H1 (cell line): ENCODE results near the gene AVPI1. TPM values are rescaled to one million over a fixed set of nuclear protein-coding genes. Genes with fewer than 3 reads are reported as not detected.
A peak's percentile ranks its signal among the peaks of the same experiment; 100 is the strongest.

ENCODE experiments used
- HDAC6 ChIP-seq: IDR thresholded peaks from one replicate; pipeline ENCODE4 v1.7.1; 2012; ENCODE audit warnings: low read depth, mild to moderate bottlenecking, inconsistent platforms, low read length, moderate library complexity
- NANOG ChIP-seq: IDR thresholded peaks from 2 replicates; pipeline ENCODE4 v1.6.1; 2011; ENCODE audit warnings: low read length, low read depth, mild to moderate bottlenecking, inconsistent platforms; ENCODE audit not compliant: insufficient read depth, poor library complexity, severe bottlenecking
- POLR2A ChIP-seq, 2 experiments: IDR thresholded peaks; 1 replicate in 1 of 2; 2 replicates in 1 of 2; pipeline ENCODE4 v1.6.1; 2011; ENCODE audit warnings: low read depth in 2 of 2, low read length in 2 of 2, mild to moderate bottlenecking in 2 of 2; ENCODE audit errors: control extremely low read depth in 1 of 2
- RAD21 ChIP-seq, 2 experiments: IDR thresholded peaks in 1 of 2; conservative IDR thresholded peaks in 1 of 2; 2 replicates each; pipeline ENCODE4 v1.6.1; 2011; ENCODE audit warnings: low read depth in 2 of 2, low read length in 2 of 2, improper control_type of control experiment in 1 of 2, inconsistent platforms in 1 of 2, mild to moderate bottlenecking in 1 of 2, moderate library complexity in 1 of 2
- TBP ChIP-seq: IDR thresholded peaks from 2 replicates; pipeline ENCODE4 v1.6.1; 2011; ENCODE audit warnings: low read depth, low read length, improper control_type of control experiment
- polyA plus RNA-seq, 7 experiments: library from polyadenylated mRNA; depleted of rRNA in 3 of 7; stranded (reverse) in 5 of 7; unstranded in 2 of 7; fragments of >200 nt in 5 of 7; fragments of 200-250 nt in 2 of 7; gene quantifications; 1 replicate in 5 of 7; 2 replicates in 1 of 7; 4 replicates in 1 of 7; pipeline versions ENCODE4 v1.2.1 to v1.2.3, GENCODE V29; 2011 to 2013; ENCODE audit warnings: missing spikeins in 2 of 7, mixed read lengths in 2 of 7
- total RNA-seq: library from RNA; stranded (reverse); fragmentation: NEBNext Ultra II Directional; extraction: Animal tissue kit (Norgen Biotek cat#: 25700); gene quantifications from 2 replicates; pipeline ENCODE4 v1.2.1, GENCODE V29; 2021
- TF ChIP-seq, protein P1 (sequence below): fragments of 300-600 bp; sonication (generic); IDR thresholded peaks from 2 replicates; pipeline ENCODE4 v1.7.1; 2012; ENCODE audit warnings: low read length, moderate library complexity, mild to moderate bottlenecking, inconsistent platforms; ENCODE audit not compliant: insufficient replicate concordance
- TF ChIP-seq, protein P2 (sequence below), 3 experiments: IDR thresholded peaks; 1 replicate in 2 of 3; 2 replicates in 1 of 3; pipeline versions ENCODE4 v1.5.1 to v1.6.1; 2011; ENCODE audit warnings: low read length in 3 of 3, mild to moderate bottlenecking in 3 of 3, inconsistent platforms in 2 of 3, low read depth in 1 of 3, moderate library complexity in 1 of 3; ENCODE audit not compliant: insufficient read depth in 1 of 3; ENCODE audit errors: control extremely low read depth in 1 of 3

The AVPI1 gene
- total and polyA plus RNA-seq, 2 of the 8 experiments (the other 6 are each of a cell fraction or from before 2014, with no cell fraction given), result 9.0 to 13.5 TPM

- TF ChIP-seq, protein P1, sequence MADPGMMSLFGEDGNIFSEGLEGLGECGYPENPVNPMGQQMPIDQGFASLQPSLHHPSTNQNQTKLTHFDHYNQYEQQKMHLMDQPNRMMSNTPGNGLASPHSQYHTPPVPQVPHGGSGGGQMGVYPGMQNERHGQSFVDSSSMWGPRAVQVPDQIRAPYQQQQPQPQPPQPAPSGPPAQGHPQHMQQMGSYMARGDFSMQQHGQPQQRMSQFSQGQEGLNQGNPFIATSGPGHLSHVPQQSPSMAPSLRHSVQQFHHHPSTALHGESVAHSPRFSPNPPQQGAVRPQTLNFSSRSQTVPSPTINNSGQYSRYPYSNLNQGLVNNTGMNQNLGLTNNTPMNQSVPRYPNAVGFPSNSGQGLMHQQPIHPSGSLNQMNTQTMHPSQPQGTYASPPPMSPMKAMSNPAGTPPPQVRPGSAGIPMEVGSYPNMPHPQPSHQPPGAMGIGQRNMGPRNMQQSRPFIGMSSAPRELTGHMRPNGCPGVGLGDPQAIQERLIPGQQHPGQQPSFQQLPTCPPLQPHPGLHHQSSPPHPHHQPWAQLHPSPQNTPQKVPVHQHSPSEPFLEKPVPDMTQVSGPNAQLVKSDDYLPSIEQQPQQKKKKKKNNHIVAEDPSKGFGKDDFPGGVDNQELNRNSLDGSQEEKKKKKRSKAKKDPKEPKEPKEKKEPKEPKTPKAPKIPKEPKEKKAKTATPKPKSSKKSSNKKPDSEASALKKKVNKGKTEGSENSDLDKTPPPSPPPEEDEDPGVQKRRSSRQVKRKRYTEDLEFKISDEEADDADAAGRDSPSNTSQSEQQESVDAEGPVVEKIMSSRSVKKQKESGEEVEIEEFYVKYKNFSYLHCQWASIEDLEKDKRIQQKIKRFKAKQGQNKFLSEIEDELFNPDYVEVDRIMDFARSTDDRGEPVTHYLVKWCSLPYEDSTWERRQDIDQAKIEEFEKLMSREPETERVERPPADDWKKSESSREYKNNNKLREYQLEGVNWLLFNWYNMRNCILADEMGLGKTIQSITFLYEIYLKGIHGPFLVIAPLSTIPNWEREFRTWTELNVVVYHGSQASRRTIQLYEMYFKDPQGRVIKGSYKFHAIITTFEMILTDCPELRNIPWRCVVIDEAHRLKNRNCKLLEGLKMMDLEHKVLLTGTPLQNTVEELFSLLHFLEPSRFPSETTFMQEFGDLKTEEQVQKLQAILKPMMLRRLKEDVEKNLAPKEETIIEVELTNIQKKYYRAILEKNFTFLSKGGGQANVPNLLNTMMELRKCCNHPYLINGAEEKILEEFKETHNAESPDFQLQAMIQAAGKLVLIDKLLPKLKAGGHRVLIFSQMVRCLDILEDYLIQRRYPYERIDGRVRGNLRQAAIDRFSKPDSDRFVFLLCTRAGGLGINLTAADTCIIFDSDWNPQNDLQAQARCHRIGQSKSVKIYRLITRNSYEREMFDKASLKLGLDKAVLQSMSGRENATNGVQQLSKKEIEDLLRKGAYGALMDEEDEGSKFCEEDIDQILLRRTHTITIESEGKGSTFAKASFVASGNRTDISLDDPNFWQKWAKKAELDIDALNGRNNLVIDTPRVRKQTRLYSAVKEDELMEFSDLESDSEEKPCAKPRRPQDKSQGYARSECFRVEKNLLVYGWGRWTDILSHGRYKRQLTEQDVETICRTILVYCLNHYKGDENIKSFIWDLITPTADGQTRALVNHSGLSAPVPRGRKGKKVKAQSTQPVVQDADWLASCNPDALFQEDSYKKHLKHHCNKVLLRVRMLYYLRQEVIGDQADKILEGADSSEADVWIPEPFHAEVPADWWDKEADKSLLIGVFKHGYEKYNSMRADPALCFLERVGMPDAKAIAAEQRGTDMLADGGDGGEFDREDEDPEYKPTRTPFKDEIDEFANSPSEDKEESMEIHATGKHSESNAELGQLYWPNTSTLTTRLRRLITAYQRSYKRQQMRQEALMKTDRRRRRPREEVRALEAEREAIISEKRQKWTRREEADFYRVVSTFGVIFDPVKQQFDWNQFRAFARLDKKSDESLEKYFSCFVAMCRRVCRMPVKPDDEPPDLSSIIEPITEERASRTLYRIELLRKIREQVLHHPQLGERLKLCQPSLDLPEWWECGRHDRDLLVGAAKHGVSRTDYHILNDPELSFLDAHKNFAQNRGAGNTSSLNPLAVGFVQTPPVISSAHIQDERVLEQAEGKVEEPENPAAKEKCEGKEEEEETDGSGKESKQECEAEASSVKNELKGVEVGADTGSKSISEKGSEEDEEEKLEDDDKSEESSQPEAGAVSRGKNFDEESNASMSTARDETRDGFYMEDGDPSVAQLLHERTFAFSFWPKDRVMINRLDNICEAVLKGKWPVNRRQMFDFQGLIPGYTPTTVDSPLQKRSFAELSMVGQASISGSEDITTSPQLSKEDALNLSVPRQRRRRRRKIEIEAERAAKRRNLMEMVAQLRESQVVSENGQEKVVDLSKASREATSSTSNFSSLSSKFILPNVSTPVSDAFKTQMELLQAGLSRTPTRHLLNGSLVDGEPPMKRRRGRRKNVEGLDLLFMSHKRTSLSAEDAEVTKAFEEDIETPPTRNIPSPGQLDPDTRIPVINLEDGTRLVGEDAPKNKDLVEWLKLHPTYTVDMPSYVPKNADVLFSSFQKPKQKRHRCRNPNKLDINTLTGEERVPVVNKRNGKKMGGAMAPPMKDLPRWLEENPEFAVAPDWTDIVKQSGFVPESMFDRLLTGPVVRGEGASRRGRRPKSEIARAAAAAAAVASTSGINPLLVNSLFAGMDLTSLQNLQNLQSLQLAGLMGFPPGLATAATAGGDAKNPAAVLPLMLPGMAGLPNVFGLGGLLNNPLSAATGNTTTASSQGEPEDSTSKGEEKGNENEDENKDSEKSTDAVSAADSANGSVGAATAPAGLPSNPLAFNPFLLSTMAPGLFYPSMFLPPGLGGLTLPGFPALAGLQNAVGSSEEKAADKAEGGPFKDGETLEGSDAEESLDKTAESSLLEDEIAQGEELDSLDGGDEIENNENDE, result no peak
- no peak for TF ChIP-seq HDAC6
- peak; percentile 62 to 89 for TF ChIP-seq POLR2A (IDR thresholded peaks at IDR 0.05; ENCODE audit: control extremely low read depth in 1 of 2, low read depth in 2 of 2, low read length in 2 of 2)
- no peak for TF ChIP-seq NANOG
- TF ChIP-seq, protein P2, sequence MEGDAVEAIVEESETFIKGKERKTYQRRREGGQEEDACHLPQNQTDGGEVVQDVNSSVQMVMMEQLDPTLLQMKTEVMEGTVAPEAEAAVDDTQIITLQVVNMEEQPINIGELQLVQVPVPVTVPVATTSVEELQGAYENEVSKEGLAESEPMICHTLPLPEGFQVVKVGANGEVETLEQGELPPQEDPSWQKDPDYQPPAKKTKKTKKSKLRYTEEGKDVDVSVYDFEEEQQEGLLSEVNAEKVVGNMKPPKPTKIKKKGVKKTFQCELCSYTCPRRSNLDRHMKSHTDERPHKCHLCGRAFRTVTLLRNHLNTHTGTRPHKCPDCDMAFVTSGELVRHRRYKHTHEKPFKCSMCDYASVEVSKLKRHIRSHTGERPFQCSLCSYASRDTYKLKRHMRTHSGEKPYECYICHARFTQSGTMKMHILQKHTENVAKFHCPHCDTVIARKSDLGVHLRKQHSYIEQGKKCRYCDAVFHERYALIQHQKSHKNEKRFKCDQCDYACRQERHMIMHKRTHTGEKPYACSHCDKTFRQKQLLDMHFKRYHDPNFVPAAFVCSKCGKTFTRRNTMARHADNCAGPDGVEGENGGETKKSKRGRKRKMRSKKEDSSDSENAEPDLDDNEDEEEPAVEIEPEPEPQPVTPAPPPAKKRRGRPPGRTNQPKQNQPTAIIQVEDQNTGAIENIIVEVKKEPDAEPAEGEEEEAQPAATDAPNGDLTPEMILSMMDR (IDR thresholded peaks at IDR 0.05; ENCODE audit: control extremely low read depth in 1 of 3, insufficient read depth in 1 of 3, low read depth in 1 of 3, low read length in 3 of 3), result no peak
- peak; percentile 51 for TF ChIP-seq TBP
- no peak for TF ChIP-seq RAD21 (IDR thresholded peaks at IDR 0.05 in 1 of 2, conservative IDR thresholded peaks at IDR 0.05 in 1 of 2; ENCODE audit: low read depth in 2 of 2, low read length in 2 of 2)
Observed at GRCh38 chr10:97686962-97687784, at the start of gene AVPI1 (continued).
